Stimulated activated CD4-positive, alpha-beta T cell treated with anti-CD3 and anti-CD28 coated beads, Interleukin-12 subunit alpha, Interleukin-12 subunit beta, amount 100 ng/mL, for 48 hours (primary cell): Measurements from ENCODE around the gene HIF1AN.

ENCODE experiments used
- DNase-seq, 3 donors: peaks; one replicate each; pipeline ENCODE4 v3.0.0-alpha.2; 2020; ENCODE audit warnings: low read depth in 2 of 3, low spot score in 1 of 3

HIF1AN gene

DNA sequence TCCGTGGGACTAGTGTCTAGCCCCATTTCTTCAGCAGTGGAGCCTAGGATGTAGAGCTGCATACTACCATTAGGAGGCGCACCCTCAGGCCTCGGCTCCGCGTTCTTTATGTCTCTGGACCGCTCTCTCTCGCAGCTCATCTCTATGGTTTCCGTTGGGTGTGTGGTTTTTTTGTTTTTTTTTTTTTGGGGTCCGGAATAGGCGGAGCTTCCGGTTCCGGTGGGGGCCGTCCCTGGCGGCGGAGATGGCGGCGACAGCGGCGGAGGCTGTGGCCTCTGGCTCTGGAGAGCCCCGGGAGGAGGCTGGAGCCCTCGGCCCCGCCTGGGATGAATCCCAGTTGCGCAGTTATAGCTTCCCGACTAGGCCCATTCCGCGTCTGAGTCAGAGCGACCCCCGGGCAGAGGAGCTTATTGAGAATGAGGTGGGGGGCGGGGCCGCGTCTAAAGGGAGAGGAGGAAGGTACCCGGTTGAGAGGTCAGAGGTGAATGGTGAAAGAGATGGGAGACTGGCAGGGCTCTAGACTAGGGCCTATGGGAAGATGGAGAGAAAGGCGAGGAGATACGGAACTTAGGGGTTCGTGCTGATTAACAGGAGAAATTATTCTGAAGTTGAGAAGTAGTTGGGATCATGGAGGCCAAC, at the start of gene HIF1AN:
HIF1AN (plus strand) TSS at position 229 of the 639 bp plus-strand sequence; CDS start at position 245, 16 bp downstream.
- peak; percentile 77 to 87 (median 79) for DNase-seq

DNA sequence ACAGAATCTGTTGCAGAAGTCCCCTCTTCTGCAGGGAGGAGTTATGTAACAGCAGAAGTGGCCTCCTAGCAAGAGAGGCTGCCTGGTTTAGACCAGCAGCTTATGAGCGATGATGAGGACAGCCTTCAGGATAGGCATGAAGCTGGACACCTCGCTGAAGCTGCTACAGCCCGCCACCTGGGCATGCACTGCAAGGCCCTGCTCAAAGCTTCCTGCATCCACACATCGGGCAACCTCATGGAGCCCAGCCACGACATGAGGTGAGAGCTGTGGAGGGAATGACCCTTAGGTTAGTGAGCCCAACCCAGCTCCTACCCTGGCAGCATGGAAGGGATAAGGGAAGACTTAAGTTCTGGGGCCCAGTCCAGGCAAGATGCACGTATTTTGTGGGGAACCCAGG, 48.2 kb upstream of the HIF1AN start:
- no peak for DNase-seq

DNA sequence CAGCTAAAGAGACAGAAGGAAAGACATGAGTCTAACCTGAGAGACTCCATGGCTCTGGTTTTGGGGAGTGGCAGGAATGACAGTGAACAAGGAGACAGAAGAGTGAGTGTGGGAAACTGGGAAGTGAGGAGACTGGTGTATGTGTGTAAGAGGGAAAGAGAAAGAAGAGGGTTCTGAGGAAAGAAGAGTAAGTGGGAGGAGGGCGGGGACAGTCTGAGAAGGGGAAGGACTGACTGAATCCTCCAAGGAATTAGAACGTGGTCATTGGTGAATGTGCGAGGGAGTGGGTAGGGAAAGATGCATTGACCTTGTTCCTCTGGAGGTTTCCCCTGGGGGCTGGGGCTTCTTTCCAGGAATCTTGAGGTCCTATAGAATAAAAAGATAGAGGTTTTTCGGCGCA, 46.3 kb upstream of the HIF1AN start:
- no peak for DNase-seq

GRCh38 chr10:100490531-100490930, 45.2 kb upstream of the HIF1AN start:
- no peak for DNase-seq

DNA sequence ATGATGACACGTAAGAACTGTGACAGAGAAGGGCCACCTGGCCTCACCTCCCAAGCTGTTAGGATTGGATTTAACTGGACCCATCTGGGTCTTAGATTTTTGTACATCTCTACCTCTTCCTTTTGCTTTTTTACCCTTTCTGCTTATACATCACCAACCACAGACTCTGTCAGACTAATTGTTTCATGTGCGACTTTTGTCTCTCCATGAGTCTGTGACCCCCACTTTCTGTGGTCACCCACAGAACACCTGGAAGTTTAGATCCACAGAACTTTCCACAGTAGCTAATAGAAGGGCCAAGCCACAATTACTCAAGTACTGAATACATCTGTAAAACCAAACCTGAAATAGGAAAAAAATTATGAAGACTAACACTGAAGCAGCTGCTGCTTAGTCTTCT, 39.2 kb upstream of the HIF1AN start:
- DNase-seq, result no peak

DNA sequence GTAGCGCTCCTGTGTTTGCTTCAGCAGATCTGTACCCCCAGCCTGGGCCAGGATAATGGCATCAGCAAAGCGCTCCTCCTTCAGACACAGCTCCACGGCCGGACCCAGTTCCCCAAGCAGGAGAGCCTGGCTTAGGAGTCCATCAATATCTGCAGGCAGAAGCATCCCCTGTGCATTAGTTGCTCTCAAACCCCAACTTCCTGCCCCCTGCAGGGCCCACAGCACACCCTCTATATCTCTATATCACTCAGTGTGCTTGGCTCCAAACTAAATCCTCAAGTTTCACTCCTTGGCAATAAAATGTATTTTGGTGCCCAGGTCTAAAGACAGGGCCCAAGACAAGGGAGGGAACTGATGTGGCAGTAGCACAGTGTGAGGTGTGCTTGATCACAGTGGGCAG, 37.7 kb upstream of the HIF1AN start:
- no peak for DNase-seq

DNA sequence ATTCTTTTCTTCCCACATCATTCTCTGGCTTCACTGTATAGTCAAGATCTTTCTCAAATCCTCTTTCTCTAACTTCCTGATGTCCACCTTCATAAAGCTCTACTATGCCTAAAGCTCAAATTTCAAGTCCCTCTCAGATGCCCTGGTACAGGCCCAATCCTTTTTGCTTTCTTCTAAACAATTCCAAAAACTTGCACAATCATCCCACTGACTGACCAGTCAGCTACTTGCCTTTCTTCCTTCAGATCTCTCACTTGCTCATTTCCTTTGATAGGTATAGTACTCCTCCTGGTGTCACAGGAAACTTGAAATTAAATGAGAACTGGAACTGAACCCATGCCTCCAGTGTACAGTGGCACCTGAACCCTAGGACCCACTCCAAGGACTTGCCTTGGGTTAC, 34.3 kb upstream of the HIF1AN start:
- DNase-seq, result no peak

- no peak for DNase-seq
Observed at GRCh38 chr10:100502926-100503494, 32.7 kb upstream of the HIF1AN start.

DNA sequence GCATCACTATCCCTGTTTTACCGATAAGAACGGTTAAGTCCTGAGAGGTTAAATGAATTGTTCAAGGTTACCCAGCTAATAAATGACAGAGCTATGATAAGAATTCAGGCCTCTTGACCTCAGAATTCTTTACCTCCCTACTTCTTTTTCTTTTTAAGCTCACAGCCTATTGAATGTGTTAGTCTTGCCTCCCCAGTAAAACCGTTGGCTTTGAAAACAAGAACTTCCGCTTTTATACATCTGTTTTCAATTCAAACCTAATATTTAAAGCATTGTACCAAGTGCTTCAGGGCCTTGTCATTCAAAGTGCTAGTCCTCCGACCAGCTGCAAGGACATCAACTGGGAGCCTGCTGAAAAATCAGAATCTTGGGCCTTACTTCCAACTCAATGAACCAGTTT, 31.6 kb upstream of the HIF1AN start:
- DNase-seq, result no peak

- no peak for DNase-seq
Observed at GRCh38 chr10:100505164-100505563, 30.6 kb upstream of the HIF1AN start.

DNA sequence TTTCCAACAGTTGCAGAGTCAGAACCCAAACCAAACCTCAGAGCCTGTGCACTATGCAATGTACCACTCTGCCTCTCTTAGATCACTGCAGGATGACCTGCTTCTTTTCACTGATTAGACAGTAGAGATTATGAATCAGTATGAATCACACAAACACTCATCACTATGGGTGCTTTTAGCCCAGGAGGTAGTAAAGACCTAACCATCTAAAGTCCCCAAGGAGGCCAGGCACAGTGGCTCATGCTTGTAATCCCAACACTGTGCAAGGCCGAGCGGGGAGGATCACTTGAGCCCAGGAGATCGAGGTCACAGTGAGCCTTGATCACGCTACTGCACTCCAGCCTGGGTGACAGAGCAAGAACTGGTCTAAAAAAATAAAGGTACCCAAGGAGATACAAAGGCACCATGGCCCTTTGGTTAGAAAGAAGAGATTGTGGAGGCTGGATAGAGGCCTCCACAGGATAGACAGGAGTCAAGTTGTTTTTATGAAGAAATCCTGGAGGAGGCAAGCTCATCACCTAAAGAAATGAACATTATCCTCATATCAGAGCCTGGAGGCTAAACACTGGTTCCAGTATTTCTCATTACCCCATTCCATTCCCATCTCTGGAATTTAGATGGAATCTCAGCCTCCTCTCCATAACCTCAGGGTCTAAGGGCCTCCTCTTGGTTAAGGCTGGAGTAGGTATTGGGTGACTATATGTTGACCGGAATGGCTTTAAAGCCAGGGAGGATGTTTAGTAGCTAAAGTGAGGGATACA, 29.0 kb upstream of the HIF1AN start:
- DNase-seq, result no peak

GRCh38 chr10:100507357-100507732, 28.4 kb upstream of the HIF1AN start:
- DNase-seq, result no peak

- DNase-seq, result no peak
Observed at GRCh38 chr10:100508266-100508665, 27.5 kb upstream of the HIF1AN start.

- DNase-seq, result peak in 1 of 3 donors; percentile 71
Observed at GRCh38 chr10:100508691-100509150, 27.0 kb upstream of the HIF1AN start.

DNA sequence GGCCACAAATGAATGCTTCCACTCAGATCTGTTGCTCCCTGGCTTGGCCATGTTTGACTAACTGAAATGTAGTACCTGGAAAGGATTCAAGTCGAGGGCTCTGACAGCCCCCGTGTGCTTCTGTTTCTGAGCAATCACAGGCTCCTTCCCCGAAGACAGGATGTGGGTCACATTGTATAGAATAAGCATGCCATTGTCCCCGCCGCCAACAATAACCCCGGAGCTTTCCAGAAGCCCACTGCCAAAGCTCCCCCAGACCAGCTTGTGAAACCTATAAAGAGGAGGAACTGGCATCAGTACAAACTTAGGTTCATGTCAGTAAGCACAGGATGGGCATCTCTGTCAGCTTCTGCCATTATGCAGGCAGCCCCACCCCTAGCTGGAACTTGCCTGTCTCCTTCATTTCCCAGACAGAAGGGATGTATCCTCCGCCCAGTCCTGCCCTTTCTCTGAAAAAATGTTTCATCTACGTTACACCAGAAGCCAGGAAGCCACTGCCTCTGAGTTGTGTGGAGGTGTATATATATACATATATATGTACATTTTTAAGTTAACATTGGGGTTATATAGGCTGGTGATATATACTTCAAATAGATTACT, 26.4 kb upstream of the HIF1AN start:
- peak; percentile 43 to 61 (median 58) for DNase-seq

- DNase-seq, result peak in 2 of 3 donors; percentile 53 to 64
Observed at GRCh38 chr10:100510533-100511308, 25.0 kb upstream of the HIF1AN start.

GRCh38 chr10:100515612-100516011, 20.1 kb upstream of the HIF1AN start:
- no peak for DNase-seq

- no peak for DNase-seq
Observed at GRCh38 chr10:100516847-100517246, 18.9 kb upstream of the HIF1AN start.

- peak in 2 of 3 donors; percentile 56 to 75 for DNase-seq
Observed at GRCh38 chr10:100518761-100519241, 16.9 kb upstream of the HIF1AN start.

GRCh38 chr10:100519311-100520051, 16.3 kb upstream of the HIF1AN start, which contains the start of gene SEC31B:
TSS of gene SEC31B (minus strand) at chr10:100519861. CDS start at chr10:100516952, 2,909 bp downstream.
- DNase-seq, result no peak
